Measurements from ENCODE around the gene PTPN3.
"Not testable (repeated sequence)": the region's sequence is repeated elsewhere in the genome, so short reads cannot be mapped to it uniquely, and the experiment has no call there.

PTPN3 gene

DNA sequence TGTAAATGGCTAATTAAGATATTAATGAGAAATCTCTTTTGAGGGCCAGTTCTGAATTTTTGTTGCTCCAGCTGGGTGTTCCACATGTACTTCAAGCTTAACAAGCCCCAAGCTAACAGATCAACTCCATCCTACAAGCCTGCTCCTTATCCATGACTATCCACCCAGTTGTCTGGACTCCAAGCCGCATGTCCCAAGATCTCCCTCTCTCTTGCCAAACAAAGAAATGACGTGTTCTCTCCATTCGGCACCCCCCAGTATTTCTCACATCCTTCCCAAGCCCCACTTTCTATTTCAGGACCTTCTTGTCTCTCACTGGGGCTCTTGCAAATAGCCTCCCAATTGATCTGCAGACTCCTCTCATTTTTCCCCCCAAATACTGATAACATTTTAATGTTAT lies 15.8 kb upstream of the PTPN3 start:
- TF ChIP-seq POLR2A (IDR thresholded peaks at IDR 0.05; ENCODE audit: low read length) (no peak), GATA1 (IDR thresholded peaks at IDR 0.05; ENCODE audit: low read depth, low read length) (no peak)
- DNase-seq: no peak

DNA sequence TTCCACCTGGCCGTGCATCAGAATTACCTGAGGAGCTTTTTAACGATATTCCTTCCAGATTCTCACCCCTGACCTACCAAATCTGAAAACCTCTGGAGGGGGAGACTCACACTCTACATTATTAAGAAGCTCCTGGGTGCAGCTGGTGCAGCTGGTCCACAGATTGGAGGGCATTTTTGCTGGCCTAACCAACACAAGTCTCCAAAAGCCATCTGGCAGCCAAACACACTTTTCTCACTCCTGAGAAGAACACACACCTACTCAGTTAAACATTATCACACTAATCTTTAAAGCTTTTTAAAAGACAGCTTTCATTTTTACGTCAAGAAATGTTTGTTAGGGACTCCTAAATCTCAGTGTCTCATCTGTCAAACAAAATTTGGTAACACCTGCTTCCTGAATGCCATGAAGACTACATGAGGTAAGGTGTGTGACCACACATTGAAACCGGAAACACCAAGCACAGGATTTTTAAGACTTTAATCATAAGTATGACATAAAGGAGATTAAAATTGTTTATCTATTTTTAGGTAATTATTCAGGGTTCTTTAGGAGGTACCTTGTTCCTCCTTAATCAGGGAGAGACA lies 14.2 kb upstream of the PTPN3 start:
- TF ChIP-seq POLR2A (IDR thresholded peaks at IDR 0.05; ENCODE audit: low read length) (no peak), GATA1 (IDR thresholded peaks at IDR 0.05; ENCODE audit: low read depth, low read length) (no peak)
- DNase-seq: no peak

DNA sequence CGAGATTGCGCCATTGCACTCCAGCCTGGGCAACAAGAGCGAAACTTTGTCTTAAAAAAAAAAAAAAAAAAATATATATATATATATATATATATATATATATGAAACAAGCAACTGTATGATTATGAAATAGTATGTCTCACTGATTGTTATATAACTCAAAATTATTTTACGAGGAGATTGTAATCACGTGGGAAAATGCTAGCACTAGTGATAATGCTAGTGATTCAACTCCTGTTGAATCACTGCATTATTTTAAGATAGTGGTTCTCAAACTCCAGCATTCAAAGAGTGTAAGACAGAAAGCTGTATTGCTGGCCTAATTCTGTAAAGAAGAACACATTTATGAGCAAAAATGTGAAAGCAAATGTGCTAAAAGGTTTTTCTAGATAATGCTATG lies 12.4 kb upstream of the PTPN3 start:
- no peak for DNase-seq
- TF ChIP-seq POLR2A (IDR thresholded peaks at IDR 0.05; ENCODE audit: low read length) (no peak), GATA1 (IDR thresholded peaks at IDR 0.05; ENCODE audit: low read depth, low read length) (no peak)

DNA sequence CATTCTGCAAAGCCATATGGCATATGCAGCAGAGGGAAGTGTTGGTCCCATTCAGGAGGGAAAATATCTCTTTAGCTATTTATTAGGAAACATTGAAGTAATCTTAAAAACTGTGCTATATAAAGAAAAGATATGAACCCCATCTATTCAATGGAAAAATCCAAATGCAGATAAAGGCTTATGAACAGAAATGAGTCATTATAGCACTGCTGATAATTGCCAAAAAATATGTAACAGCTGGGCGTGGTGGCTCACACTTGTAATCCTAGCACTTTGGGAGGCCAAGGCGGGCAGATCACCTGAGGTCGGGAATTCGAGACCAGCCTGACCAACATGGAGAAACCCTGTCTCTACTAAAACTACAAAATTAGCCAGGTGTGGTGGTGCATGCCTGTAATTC lies 11.9 kb upstream of the PTPN3 start:
- not testable (repeated sequence) for DNase-seq

DNA sequence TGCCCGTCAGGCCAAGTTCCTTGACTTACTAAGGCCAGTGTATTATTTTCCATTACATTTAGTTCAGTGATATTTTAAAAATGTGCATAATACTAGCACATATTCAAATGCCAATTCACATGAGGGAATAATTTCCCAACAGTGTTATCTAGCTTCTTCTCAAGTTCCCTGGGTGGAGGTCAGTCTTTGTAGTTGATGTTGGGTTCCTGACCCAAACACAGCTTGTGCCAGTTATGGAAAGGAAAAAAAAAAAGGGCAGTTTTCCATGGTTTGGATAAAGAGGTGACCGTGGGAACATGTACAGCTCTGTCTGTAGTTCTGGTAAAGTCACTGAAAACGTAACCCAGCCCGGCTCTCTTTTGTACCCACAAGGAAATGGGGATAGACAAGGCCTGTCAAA lies 11.5 kb upstream of the PTPN3 start:
- TF ChIP-seq GATA1 (IDR thresholded peaks at IDR 0.05; ENCODE audit: low read depth, low read length): no peak
- no peak for TF ChIP-seq POLR2A (IDR thresholded peaks at IDR 0.05; ENCODE audit: low read length)
- DNase-seq: no peak

DNA sequence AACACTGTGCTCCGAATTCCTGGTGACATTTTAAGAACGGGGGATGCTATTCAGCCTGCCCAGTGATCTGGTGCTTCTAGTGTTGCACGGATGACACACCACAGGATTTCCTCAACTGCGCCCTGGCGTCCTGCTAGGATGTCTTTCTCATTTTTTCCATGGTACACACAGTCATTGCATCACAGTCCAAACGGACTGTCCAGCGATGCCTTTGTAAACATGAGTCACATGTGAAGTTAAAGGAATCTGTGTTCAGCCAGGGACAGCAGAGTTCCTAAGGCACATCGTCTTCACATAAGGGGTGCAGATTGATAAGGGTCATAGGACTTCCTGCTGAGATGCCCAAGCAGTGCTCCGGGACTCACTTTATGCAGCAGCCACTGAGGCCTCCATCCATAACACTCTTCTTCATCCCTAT lies 9.3 kb upstream of the PTPN3 start:
- TF ChIP-seq GATA1 (IDR thresholded peaks at IDR 0.05; ENCODE audit: low read depth, low read length) (no peak), POLR2A (IDR thresholded peaks at IDR 0.05; ENCODE audit: low read length) (no peak)
- DNase-seq: no peak

DNA sequence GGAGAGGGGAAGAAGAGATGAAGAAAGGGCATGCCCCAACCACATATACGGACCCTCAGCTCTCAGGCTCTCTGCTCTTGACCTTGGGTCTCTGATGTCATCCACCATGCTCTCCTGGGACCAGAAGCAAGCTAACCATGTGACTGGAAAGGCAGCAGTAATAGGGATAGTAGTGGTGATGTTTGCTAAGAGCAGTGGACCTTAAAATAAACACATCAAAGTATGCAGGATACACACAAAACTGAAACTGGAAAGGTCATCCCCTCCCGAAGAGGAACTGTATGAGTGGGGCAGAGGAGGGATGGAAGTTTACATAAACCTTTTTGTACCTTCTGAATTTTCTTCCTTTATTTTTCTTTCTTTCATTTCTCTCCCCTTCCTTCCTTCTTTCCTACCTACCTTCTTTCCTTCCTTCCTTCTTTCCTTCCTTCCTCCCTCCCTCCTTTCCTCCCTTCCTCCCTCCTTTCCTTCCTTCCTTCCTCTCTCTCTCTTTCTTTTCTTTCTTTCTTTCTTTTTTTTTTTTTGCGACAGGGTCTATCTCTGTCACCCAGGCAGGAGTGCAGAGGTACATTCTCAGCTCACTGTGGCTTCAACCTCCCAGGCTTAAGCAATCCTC lies 8.1 kb upstream of the PTPN3 start:
- no peak for TF ChIP-seq GATA1 (IDR thresholded peaks at IDR 0.05; ENCODE audit: low read depth, low read length)
- no peak for TF ChIP-seq POLR2A (IDR thresholded peaks at IDR 0.05; ENCODE audit: low read length)
- DNase-seq: no peak

DNA sequence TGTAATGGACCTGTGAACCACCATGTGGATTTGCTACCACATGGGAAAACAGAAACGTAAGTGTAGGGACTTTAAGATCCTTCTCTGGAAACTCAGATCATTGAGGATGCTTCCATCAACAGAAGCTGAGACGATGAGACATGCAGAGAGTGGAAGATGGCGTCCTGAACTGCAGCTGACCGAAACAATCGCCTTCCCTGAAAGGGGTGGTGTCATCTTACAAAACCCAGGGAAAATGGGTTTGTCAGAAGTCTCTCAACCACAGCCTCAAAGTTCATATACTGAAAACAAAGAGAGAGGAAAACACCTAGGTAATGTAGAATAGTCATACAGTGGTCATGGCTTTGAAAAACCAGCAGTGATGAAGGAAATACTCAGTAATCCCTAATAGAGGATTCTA lies 6.6 kb upstream of the PTPN3 start:
- TF ChIP-seq GATA1 (IDR thresholded peaks at IDR 0.05; ENCODE audit: low read depth, low read length) (no peak), POLR2A (IDR thresholded peaks at IDR 0.05; ENCODE audit: low read length) (no peak)
- DNase-seq: no peak

DNA sequence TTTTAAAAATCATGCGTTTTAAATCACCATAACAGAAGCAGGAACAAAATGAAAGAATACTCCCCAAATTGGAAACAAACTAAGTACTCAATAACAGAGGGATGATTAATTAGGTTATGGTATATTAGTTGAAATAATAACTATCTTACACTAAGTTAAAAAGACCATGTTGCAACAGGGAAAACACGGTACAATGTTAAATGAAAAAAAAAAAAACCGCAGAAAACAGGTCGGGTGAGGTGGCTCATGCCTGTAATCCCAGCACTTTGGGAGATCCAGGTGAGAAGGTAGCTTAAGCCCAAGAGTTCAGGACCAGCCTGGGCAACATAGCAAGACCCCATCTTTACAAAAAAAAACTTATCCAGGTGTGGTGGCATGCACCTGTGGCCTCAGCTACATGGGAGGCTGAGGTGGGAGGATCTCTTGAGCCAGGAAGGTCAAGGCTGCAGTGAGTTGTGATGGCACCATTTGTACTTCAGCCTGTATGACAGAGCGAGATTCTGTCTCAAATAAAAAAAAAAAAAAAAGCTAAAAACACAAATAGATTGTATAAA lies 2.4 kb upstream of the PTPN3 start:
- no peak for TF ChIP-seq GATA1 (IDR thresholded peaks at IDR 0.05; ENCODE audit: low read depth, low read length)
- no peak for TF ChIP-seq POLR2A (IDR thresholded peaks at IDR 0.05; ENCODE audit: low read length)
- no peak for DNase-seq

DNA sequence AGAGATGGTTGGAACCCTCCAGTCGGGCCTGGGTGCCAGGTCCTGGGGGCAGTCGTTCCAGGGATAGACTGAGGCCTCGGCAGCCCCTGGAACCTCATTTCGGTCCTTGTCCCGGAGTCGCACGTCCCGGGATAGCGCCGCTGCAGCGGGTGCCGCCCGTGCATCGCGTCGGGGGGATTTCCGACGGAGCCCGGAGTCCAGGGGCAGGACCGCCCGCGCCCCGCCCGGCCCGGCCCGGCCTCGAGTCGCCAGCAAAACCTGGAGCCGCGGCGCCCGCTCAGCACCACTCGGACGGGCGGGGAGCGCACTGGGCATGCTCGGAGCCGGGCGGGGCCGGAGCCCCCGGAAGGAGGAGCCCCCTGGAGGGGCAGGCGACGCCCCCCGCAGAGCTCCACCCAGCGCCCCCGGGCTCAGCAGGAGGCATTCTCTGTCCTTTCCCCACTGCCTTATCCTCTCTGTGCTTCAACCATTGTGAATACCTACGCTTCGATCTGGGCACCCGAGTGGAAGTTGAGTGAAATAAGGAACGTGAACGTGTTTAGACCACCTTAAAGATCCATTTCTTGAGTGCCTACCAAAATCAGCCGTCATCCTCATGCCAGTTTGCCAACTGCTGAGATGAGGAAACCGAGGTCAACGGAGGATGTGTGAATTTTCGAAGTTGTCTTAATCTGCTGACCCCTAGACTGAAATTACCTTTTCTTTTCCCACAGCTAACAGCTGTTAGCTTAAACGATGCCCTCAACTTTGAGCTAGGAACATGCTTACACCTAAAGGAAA lies 1.7 kb upstream of the PTPN3 start:
- DNase-seq: no peak
- TF ChIP-seq GATA1 (IDR thresholded peaks at IDR 0.05; ENCODE audit: low read depth, low read length): no peak
- no peak for TF ChIP-seq POLR2A (IDR thresholded peaks at IDR 0.05; ENCODE audit: low read length)

DNA sequence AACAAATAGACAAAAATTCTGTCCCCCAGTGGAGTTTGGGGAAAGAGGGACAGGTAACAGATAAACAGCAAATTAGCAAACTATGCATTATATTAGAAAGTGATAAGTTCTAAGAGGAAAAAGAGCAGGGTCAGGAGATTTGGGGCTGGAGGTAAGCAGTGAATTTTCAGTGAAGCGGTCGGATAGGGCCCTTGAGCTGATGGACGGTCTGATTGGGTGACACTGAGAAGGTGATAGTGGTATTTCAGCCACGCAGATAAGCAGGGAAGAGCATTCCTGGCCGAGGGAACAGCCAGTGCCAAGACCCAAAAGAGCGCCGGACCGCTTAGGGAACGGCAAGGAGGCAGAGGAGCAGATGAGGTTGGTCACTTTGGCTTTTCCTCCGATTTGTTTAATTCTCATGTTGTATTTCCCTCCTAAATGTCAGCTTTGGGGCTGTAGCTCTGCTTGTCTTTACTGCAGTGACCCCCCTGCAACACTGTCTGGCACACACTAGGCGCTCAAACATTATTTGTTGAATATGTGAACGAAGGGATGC lies 1.1 kb upstream of the PTPN3 start:
- TF ChIP-seq GATA1 (IDR thresholded peaks at IDR 0.05; ENCODE audit: low read depth, low read length) (no peak), POLR2A (IDR thresholded peaks at IDR 0.05; ENCODE audit: low read length) (no peak)
- no peak for DNase-seq

DNA sequence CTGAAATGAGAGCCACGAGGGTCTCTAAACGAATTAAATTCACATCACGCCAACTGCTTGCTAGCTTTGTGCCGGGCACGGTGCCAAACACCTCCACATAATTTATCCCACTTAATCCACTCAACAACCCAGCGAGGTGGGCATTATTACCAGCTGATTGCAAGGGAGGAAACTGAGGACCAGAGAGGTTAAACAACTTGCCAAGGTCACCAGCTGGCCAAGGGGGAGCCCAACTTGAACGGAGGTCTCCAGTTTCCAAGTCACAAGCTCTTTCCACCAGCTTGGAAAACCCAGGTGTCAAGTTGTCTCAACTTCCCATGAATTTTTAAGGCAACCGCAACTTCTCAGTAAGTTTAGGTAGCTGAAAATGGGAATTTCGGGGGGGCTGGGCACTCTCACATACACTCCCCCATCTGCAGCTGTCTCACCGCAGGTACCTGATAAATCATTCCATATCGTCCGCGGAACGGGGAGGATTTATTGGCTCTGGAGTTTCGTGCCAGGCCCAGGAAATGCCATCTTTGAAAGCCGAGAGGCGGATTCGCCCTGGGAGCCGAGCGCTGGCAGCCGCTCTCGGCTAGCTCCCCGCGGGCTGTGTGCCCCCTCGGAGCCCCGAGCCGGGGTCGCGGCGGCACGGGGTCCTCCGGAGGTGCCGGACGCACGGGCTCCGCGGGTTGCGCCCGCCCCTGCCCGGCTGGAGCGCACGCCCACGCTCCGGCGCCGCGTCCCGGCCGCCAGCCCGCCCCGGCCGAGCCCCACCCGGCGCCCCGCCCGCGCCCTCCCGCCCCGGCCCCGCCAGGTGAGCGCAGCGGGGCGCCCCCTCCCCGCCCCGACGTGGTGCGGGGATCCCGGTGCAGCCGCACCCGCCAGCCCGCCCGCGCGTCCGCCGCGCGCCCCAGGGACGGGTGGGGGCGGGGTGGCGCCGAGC lies 617 bp downstream of the PTPN3 start:
- TF ChIP-seq GATA1 (IDR thresholded peaks at IDR 0.05; ENCODE audit: low read depth, low read length) (no peak), POLR2A (IDR thresholded peaks at IDR 0.05; ENCODE audit: low read length) (no peak)
- DNase-seq: no peak

DNA sequence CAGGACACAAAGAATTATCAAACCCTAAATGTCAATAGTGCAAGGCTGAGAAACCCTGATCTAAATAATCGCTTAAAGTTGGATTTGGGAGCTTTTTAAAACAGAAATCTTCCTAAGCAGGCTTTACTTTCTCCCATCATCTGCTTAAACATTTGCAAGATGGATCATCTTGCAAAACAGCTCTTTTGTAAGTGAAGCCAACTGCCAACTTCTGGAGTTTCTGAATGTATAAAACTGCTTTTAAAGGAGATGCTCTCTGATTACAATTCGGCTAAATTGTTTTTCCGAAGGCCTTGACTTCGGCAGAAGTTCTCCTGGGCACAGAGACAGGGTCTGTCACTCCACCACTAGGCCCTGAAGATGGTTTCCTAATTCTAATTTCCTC lies 1.3 kb downstream of the PTPN3 start:
- TF ChIP-seq POLR2A (IDR thresholded peaks at IDR 0.05; ENCODE audit: low read length): no peak
- TF ChIP-seq GATA1 (IDR thresholded peaks at IDR 0.05; ENCODE audit: low read depth, low read length): no peak

More for the DNA sequence above, 1.3 kb downstream of the PTPN3 start:
- no peak for DNase-seq

Measured in erythroblast (primary cell).